ENCODE results near the gene ZNF569. TPM values are rescaled to one million over a fixed set of nuclear protein-coding genes. Genes with fewer than 3 reads are reported as not detected.
"Not testable (repeated sequence)": the region's sequence is repeated elsewhere in the genome, so short reads cannot be mapped to it uniquely, and the experiment has no call there.

ZNF569 gene
- polyA plus RNA-seq, 1 donor (not counting 4 experiments of a cell fraction or from before 2014, with no cell fraction given) = 2.9 TPM

GRCh38 chr19:37412700-37413099 lies 54.5 kb downstream of the ZNF569 start:
- no peak for TF ChIP-seq EZH2 (IDR thresholded peaks at IDR 0.05; ENCODE audit: low read length)
- no peak for TF ChIP-seq CTCF (optimal IDR thresholded peaks at IDR 0.05 in 1 of 3, IDR thresholded peaks at IDR 0.05 in 1 of 3, conservative IDR thresholded peaks at IDR 0.05 in 1 of 3; ENCODE audit: extremely low read depth in 1 of 3, insufficient read depth in 2 of 3, low read length in 3 of 3)
- H3K9me3 ChIP-seq (ENCODE audit: control insufficient read depth, low read depth, low read length) = peaks cover 18% of the 10 kb centered on the region
- no peak for FAIRE-seq

GRCh38 chr19:37406140-37406846 lies 61.0 kb downstream of the ZNF569 start:
- H3K9me1 ChIP-seq (ENCODE audit: control insufficient read depth, extremely low read depth, insufficient read depth, low read length); H3K79me2 ChIP-seq (ENCODE audit: control insufficient read depth, insufficient read depth, low read length); H3K9ac ChIP-seq (ENCODE audit: control insufficient read depth, extremely low read depth, insufficient read depth, low read length); H4K20me1 ChIP-seq (ENCODE audit: control insufficient read depth, extremely low read depth, insufficient read depth, low read length); DNase-seq (ENCODE audit: low read depth, low spot score); H3K4me1 ChIP-seq (ENCODE audit: control insufficient read depth, extremely low read depth, insufficient read depth, low read length); H3K4me3 ChIP-seq (ENCODE audit: control insufficient read depth in 2 of 3, extremely low read depth in 1 of 3, insufficient read depth in 2 of 3, low read depth in 1 of 3, low read length in 3 of 3); dilution Hi-C loops (cut with MboI; ENCODE audit: extremely low pct_ligation_motif_present, low sequenced_read_pairs); H3K4me2 ChIP-seq (ENCODE audit: control insufficient read depth, extremely low read depth, insufficient read depth, low read depth, low read length); FAIRE-seq; H3K27me3 ChIP-seq (ENCODE audit: control insufficient read depth, extremely low read depth, insufficient read depth, low read length); H2AFZ ChIP-seq (ENCODE audit: control insufficient read depth, low read length); H3K36me3 ChIP-seq (ENCODE audit: control insufficient read depth in 2 of 2, extremely low read depth in 1 of 2, insufficient read depth in 2 of 2, low read length in 2 of 2); H3K27ac ChIP-seq (ENCODE audit: control insufficient read depth, insufficient read depth, low read length): not testable (repeated sequence)
- H3K9me3 ChIP-seq (ENCODE audit: control insufficient read depth, low read depth, low read length) = peaks cover 14% of the 10 kb centered on the region

More at GRCh38 chr19:37412700-37413099, 54.5 kb downstream of the ZNF569 start:
- Histone ChIP-seq H3K4me3 (ENCODE audit: control insufficient read depth in 2 of 3, extremely low read depth in 1 of 3, insufficient read depth in 2 of 3, low read depth in 1 of 3, low read length in 3 of 3) (no peak overlapping the region), H3K4me1 (ENCODE audit: control insufficient read depth, extremely low read depth, insufficient read depth, low read length) (no peaks in the 10 kb centered on the region), H3K4me2 (ENCODE audit: control insufficient read depth, extremely low read depth, insufficient read depth, low read depth, low read length) (no peak overlapping the region), H3K9me1 (ENCODE audit: control insufficient read depth, extremely low read depth, insufficient read depth, low read length) (no peaks in the 10 kb centered on the region), H2AFZ (ENCODE audit: control insufficient read depth, low read length) (no peak overlapping the region), H3K79me2 (ENCODE audit: control insufficient read depth, insufficient read depth, low read length) (no peaks in the 10 kb centered on the region), H3K27me3 (ENCODE audit: control insufficient read depth, extremely low read depth, insufficient read depth, low read length) (no peaks in the 10 kb centered on the region), H3K9ac (ENCODE audit: control insufficient read depth, extremely low read depth, insufficient read depth, low read length) (no peak overlapping the region), H4K20me1 (ENCODE audit: control insufficient read depth, extremely low read depth, insufficient read depth, low read length) (no peaks in the 10 kb centered on the region), H3K36me3 (ENCODE audit: control insufficient read depth in 2 of 2, extremely low read depth in 1 of 2, insufficient read depth in 2 of 2, low read length in 2 of 2) (peaks cover 0 to 1% of the 10 kb centered on the region in 2 experiments), H3K27ac (ENCODE audit: control insufficient read depth, insufficient read depth, low read length) (no peak overlapping the region)
- DNase-seq (ENCODE audit: low read depth, low spot score) = no peak
- dilution Hi-C loops (cut with MboI; ENCODE audit: extremely low pct_ligation_motif_present, low sequenced_read_pairs) = no loop called here

GRCh38 chr19:37403403-37403802 lies 63.8 kb downstream of the ZNF569 start:
- DNase-seq (ENCODE audit: low read depth, low spot score) (no peak), FAIRE-seq (no peak)
- H2AFZ ChIP-seq (ENCODE audit: control insufficient read depth, low read length) = no peak overlapping the region
- no peaks in the 10 kb centered on the region for H3K36me3 ChIP-seq (ENCODE audit: control insufficient read depth in 2 of 2, extremely low read depth in 1 of 2, insufficient read depth in 2 of 2, low read length in 2 of 2)
- no peaks in the 10 kb centered on the region for H4K20me1 ChIP-seq (ENCODE audit: control insufficient read depth, extremely low read depth, insufficient read depth, low read length)
- H3K9me1 ChIP-seq (ENCODE audit: control insufficient read depth, extremely low read depth, insufficient read depth, low read length) = no peaks in the 10 kb centered on the region
- no peak overlapping the region for H3K9ac ChIP-seq (ENCODE audit: control insufficient read depth, extremely low read depth, insufficient read depth, low read length)
- dilution Hi-C loops (cut with MboI; ENCODE audit: extremely low pct_ligation_motif_present, low sequenced_read_pairs) = no loop called here
- H3K79me2 ChIP-seq (ENCODE audit: control insufficient read depth, insufficient read depth, low read length) = no peaks in the 10 kb centered on the region
- no peak overlapping the region for H3K27ac ChIP-seq (ENCODE audit: control insufficient read depth, insufficient read depth, low read length)
- H3K9me3 ChIP-seq (ENCODE audit: control insufficient read depth, low read depth, low read length) = peaks cover 17% of the 10 kb centered on the region
- no peak for TF ChIP-seq CTCF (optimal IDR thresholded peaks at IDR 0.05 in 1 of 3, IDR thresholded peaks at IDR 0.05 in 1 of 3, conservative IDR thresholded peaks at IDR 0.05 in 1 of 3; ENCODE audit: extremely low read depth in 1 of 3, insufficient read depth in 2 of 3, low read length in 3 of 3)
- TF ChIP-seq EZH2 (IDR thresholded peaks at IDR 0.05; ENCODE audit: low read length) = no peak
- no peak overlapping the region for H3K4me3 ChIP-seq (ENCODE audit: control insufficient read depth in 2 of 3, extremely low read depth in 1 of 3, insufficient read depth in 2 of 3, low read depth in 1 of 3, low read length in 3 of 3)
- H3K4me2 ChIP-seq (ENCODE audit: control insufficient read depth, extremely low read depth, insufficient read depth, low read depth, low read length) = no peak overlapping the region
- no peaks in the 10 kb centered on the region for H3K4me1 ChIP-seq (ENCODE audit: control insufficient read depth, extremely low read depth, insufficient read depth, low read length)
- H3K27me3 ChIP-seq (ENCODE audit: control insufficient read depth, extremely low read depth, insufficient read depth, low read length) = no peaks in the 10 kb centered on the region

Measured in keratinocyte (primary cell).